ENCODE measurements around the gene FBXO15.

FBXO15 gene

GRCh38 chr18:74114116-74114515 lies 33.5 kb downstream of the FBXO15 start:
- Histone ChIP-seq H3K27ac (ENCODE audit: low read length) (no peak overlapping the region), H3K36me3 (replicated peaks; ENCODE audit: insufficient read depth, low read length) (no peaks in the 10 kb centered on the region), H2AFZ (ENCODE audit: low read length) (no peak overlapping the region), H3K4me3 (ENCODE audit: low read length) (no peak overlapping the region), H3K9ac (ENCODE audit: low read length) (no peak overlapping the region), H3K9me2 (replicated peaks; ENCODE audit: insufficient read depth, low read length) (no peaks in the 10 kb centered on the region), H3K9me3 (replicated peaks; ENCODE audit: insufficient read depth, low read length) (no peaks in the 10 kb centered on the region), H3F3A (ENCODE audit: insufficient read depth, low read length) (no peaks in the 10 kb centered on the region), H3K4me1 (ENCODE audit: low read length) (peaks cover 7% of the 10 kb centered on the region; the same call in 1 of the 2 replicates), H3K4me2 (ENCODE audit: low read depth, low read length) (no peak overlapping the region), H3K79me2 (ENCODE audit: low read length) (no peaks in the 10 kb centered on the region), H4K20me1 (ENCODE audit: insufficient read depth, low read length) (no peaks in the 10 kb centered on the region), H3K27me3 (replicated peaks; ENCODE audit: insufficient read depth, low read length) (no peaks in the 10 kb centered on the region)
- TF ChIP-seq CTCF (IDR thresholded peaks at IDR 0.05; ENCODE audit: low read length) (no peak), EZH2 (optimal IDR thresholded peaks at IDR 0.05; ENCODE audit: low read depth, low read length) (no peak), EZH2phosphoT487 (IDR thresholded peaks at IDR 0.05; ENCODE audit: low read length) (no peak)
- no peak for DNase-seq

DNA sequence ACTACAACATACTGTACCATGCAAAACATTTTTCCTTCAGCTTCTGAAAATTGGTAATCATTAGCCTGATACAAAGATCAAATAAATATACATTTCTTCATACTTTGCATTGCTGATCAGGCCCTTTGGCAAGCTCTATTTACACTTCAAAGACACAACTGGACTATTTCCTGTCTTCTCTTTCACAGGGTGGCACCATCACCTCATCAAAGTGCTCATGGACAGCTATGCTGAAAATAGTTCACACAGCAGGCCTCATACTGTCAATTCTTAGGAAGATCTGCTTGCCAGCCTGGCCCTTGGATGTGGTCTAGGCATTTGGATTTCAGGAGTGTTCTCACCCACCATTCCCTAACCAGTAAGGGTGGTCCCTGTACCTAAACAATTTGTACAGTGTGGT lies 33.9 kb downstream of the FBXO15 start:
- no peaks in the 10 kb centered on the region for H4K20me1 ChIP-seq (ENCODE audit: insufficient read depth, low read length)
- no peaks in the 10 kb centered on the region for H3K9me3 ChIP-seq (replicated peaks; ENCODE audit: insufficient read depth, low read length)
- no peak overlapping the region for H3K9ac ChIP-seq (ENCODE audit: low read length)
- peak; percentile 20 for DNase-seq
- H2AFZ ChIP-seq (ENCODE audit: low read length), result no peak overlapping the region
- H3K27ac ChIP-seq (ENCODE audit: low read length), result no peak overlapping the region
- no peaks in the 10 kb centered on the region for H3K79me2 ChIP-seq (ENCODE audit: low read length)
- TF ChIP-seq EZH2 (optimal IDR thresholded peaks at IDR 0.05; ENCODE audit: low read depth, low read length) (no peak), EZH2phosphoT487 (IDR thresholded peaks at IDR 0.05; ENCODE audit: low read length) (no peak), CTCF (IDR thresholded peaks at IDR 0.05; ENCODE audit: low read length) (no peak)
- H3F3A ChIP-seq (ENCODE audit: insufficient read depth, low read length), result no peaks in the 10 kb centered on the region
- no peaks in the 10 kb centered on the region for H3K36me3 ChIP-seq (replicated peaks; ENCODE audit: insufficient read depth, low read length)
- H3K4me3 ChIP-seq (ENCODE audit: low read length), result no peak overlapping the region
- H3K9me2 ChIP-seq (replicated peaks; ENCODE audit: insufficient read depth, low read length), result no peaks in the 10 kb centered on the region
- H3K4me2 ChIP-seq (ENCODE audit: low read depth, low read length), result no peak overlapping the region
- peaks cover 7% of the 10 kb centered on the region; the same call in 1 of the 2 replicates for H3K4me1 ChIP-seq (ENCODE audit: low read length)
- no peaks in the 10 kb centered on the region for H3K27me3 ChIP-seq (replicated peaks; ENCODE audit: insufficient read depth, low read length)

DNA sequence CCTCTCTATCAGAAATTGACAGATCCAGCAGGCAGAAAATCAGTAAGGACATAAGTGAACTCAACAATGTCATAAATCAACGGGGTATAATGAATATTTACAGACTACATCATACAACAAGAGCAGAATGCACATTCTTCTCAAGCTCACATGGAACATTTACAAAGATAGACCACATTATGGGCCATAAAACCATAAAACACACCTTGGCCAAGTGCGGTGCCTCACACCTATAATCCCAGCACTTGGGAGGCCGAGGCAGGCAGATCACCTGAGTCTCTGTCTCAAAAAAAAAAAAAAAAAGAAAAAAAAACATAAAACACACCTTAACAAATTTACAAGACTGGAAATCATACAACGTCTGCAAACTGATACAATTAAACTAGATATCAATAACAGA lies 36.7 kb downstream of the FBXO15 start:
- H3K9me3 ChIP-seq (replicated peaks; ENCODE audit: insufficient read depth, low read length), result no peaks in the 10 kb centered on the region
- H3K79me2 ChIP-seq (ENCODE audit: low read length), result no peaks in the 10 kb centered on the region
- no peaks in the 10 kb centered on the region for H3K36me3 ChIP-seq (replicated peaks; ENCODE audit: insufficient read depth, low read length)
- no peak overlapping the region for H2AFZ ChIP-seq (ENCODE audit: low read length)
- H3F3A ChIP-seq (ENCODE audit: insufficient read depth, low read length), result no peaks in the 10 kb centered on the region
- no peak overlapping the region for H3K27ac ChIP-seq (ENCODE audit: low read length)
- H3K27me3 ChIP-seq (replicated peaks; ENCODE audit: insufficient read depth, low read length), result no peaks in the 10 kb centered on the region
- no peak overlapping the region for H3K9ac ChIP-seq (ENCODE audit: low read length)
- no peaks in the 10 kb centered on the region for H3K9me2 ChIP-seq (replicated peaks; ENCODE audit: insufficient read depth, low read length)
- peaks cover 7% of the 10 kb centered on the region; the same call in 1 of the 2 replicates for H3K4me1 ChIP-seq (ENCODE audit: low read length)
- H3K4me3 ChIP-seq (ENCODE audit: low read length), result no peak overlapping the region
- DNase-seq, result no peak
- H3K4me2 ChIP-seq (ENCODE audit: low read depth, low read length), result no peak overlapping the region
- TF ChIP-seq EZH2phosphoT487 (IDR thresholded peaks at IDR 0.05; ENCODE audit: low read length) (no peak), EZH2 (optimal IDR thresholded peaks at IDR 0.05; ENCODE audit: low read depth, low read length) (no peak), CTCF (IDR thresholded peaks at IDR 0.05; ENCODE audit: low read length) (no peak)
- no peaks in the 10 kb centered on the region for H4K20me1 ChIP-seq (ENCODE audit: insufficient read depth, low read length)

Measured in MM.1S (cell line).